ENCODE data around the gene AGTR1.

Gene AGTR1

DNA sequence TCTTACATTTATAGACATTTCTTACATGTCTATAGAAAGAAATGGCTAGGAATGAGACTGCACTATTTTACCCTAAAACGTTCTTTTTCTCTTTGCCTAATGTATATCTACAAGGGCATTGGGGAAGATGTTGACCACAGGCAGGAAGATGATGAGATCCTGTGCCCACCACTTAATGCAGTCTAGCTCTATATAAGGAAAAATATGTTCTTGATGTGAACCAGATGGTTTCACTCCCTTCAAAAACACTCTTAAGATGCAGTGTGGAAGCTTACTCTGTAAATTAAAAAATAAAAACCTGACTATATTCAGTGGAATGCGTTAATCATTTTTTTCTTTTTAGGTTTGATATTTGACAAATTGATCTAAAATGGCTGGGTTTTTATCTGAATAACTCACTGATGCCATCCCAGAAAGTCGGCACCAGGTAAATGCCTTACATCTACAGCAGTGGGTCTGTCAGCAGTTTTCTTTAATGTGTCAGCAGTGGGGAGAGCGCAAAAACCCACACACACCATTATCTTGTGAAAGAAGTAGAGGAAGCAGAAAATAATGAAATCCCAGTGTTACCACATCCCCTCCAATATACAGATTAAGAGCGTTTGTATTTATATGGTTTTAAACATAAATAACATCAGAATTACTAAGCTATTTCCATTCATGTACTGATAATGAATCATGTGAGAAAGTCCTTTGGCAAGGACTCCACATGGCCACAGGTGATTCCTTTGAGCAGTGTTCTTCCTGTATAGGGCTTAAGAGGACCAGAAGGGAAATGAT lies 10.1 kb downstream of the AGTR1 start:
- in situ Hi-C loops (cut with MboI; ENCODE audit: low pct_unique_long_range_greater_than_20kb, low sequenced_read_pairs, unreplicated experiment) = no loop called here
- DNase-seq (ENCODE audit: low spot score) = no peak
- TF ChIP-seq, protein P1, sequence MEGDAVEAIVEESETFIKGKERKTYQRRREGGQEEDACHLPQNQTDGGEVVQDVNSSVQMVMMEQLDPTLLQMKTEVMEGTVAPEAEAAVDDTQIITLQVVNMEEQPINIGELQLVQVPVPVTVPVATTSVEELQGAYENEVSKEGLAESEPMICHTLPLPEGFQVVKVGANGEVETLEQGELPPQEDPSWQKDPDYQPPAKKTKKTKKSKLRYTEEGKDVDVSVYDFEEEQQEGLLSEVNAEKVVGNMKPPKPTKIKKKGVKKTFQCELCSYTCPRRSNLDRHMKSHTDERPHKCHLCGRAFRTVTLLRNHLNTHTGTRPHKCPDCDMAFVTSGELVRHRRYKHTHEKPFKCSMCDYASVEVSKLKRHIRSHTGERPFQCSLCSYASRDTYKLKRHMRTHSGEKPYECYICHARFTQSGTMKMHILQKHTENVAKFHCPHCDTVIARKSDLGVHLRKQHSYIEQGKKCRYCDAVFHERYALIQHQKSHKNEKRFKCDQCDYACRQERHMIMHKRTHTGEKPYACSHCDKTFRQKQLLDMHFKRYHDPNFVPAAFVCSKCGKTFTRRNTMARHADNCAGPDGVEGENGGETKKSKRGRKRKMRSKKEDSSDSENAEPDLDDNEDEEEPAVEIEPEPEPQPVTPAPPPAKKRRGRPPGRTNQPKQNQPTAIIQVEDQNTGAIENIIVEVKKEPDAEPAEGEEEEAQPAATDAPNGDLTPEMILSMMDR (IDR thresholded peaks at IDR 0.05; ENCODE audit: extremely low read depth, insufficient read depth, missing control alignments) = no peak

DNA sequence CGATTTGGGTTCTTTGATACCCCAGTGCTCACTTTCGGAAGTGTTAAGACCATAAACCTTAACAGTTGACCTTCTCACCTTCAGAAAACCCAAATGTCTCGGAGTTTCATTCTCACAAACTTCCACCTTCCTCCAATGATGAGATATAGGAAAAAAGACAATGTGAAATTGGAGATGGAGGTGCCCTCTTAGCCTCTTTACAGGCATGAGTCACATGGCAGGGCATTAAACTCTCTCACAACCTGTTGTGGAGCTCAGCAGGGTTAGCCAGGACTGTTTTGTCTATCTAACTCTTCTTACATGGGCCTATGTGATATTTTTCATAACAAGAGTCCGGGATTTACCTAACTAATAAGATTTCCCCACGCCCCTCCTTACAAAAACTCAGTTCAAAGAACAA lies 10.7 kb downstream of the AGTR1 start:
- in situ Hi-C loops (cut with MboI; ENCODE audit: low pct_unique_long_range_greater_than_20kb, low sequenced_read_pairs, unreplicated experiment) = no loop called here
- TF ChIP-seq, protein P1 (IDR thresholded peaks at IDR 0.05; ENCODE audit: extremely low read depth, insufficient read depth, missing control alignments) = no peak
- DNase-seq (ENCODE audit: low spot score) = no peak

DNA sequence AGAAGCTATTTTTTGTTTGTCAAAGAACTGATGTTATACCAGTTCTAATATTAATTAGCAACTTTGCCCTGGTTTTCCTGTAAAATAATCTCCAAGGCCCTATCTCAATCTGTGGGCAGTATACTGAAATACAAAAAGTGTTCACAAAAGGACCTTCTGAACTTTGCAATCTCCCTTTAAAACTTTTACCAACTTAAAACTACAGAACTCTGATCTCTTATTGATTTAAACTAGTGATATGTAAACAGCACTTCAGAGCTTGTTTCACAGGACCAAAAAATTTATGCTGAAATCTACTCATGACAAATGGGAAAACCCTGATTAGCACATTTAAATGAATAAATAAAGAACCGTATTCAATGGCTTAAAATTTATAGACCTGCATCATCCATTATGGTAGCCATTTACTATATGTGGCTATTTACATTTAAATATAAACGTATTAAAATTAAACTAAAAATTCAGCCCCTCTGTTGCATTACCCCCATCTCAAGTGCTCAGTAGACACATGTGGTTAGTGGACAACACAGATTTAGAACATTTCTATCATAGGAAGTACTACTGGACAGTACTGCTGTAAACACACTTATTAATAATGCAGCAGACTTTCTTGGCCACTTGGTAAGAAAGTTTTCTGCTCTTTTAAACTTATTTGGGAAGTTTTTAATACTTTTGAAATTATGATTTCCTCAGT lies 12.0 kb downstream of the AGTR1 start:
- in situ Hi-C loops (cut with MboI; ENCODE audit: low pct_unique_long_range_greater_than_20kb, low sequenced_read_pairs, unreplicated experiment) = no loop called here
- TF ChIP-seq, protein P1 (IDR thresholded peaks at IDR 0.05; ENCODE audit: extremely low read depth, insufficient read depth, missing control alignments) = no peak
- DNase-seq (ENCODE audit: low spot score) = no peak

DNA sequence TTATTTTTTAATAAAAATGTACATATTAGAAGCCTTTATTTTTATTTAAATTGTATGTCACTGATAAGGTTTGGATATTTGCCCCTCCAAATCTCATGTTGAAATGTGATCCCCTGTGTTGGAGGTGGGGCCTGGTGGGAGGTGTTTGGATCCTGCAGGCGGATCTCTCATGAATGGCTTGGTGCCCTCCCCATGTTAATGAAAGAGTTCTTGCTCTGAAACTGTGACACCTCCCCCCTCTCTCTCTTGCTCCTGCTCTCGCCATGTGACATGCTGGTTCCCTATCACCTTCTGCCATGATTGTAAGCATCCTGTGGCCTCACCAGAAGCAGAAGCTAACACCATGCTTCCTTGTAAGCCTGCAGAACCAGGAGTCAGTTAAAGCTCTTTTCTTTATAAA lies 13.0 kb downstream of the AGTR1 start:
- TF ChIP-seq, protein P1 (IDR thresholded peaks at IDR 0.05; ENCODE audit: extremely low read depth, insufficient read depth, missing control alignments) = no peak
- in situ Hi-C loops (cut with MboI; ENCODE audit: low pct_unique_long_range_greater_than_20kb, low sequenced_read_pairs, unreplicated experiment) = no loop called here
- DNase-seq (ENCODE audit: low spot score) = no peak

DNA sequence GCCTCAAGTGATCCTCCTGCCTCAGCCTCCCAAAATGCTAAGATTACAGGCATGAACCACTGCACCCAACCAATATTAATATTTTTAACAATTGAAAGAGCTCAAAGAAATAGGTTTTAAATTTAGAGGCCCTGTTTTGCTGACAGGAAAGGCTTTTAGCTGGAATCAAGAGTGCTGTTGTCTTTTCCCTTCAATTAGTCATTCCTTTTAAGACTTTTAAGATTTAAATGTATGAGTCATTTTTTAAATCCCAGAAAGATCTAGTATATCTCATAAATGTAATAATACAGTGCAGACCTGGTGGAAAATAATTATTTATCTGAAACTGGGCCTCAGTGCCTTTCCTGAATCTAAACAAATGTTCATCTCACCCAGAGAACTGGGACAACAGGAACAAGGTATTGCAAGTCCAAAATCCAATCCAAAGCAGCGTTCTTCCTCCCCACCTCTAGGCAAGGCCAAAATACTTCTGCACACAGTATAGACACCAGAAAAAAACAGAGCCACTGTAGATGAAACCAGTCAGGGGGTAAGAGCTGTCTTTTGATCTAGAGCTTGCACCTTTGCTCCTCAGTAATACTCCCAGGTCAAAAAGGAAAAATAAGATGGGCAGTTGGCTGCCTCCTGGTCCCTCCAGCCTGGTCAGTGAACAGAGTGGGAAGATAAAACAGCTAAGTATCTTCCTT lies 14.4 kb downstream of the AGTR1 start:
- DNase-seq (ENCODE audit: low spot score) = no peak
- TF ChIP-seq, protein P1 (IDR thresholded peaks at IDR 0.05; ENCODE audit: extremely low read depth, insufficient read depth, missing control alignments) = no peak
- in situ Hi-C loops (cut with MboI; ENCODE audit: low pct_unique_long_range_greater_than_20kb, low sequenced_read_pairs, unreplicated experiment) = no loop called here

DNA sequence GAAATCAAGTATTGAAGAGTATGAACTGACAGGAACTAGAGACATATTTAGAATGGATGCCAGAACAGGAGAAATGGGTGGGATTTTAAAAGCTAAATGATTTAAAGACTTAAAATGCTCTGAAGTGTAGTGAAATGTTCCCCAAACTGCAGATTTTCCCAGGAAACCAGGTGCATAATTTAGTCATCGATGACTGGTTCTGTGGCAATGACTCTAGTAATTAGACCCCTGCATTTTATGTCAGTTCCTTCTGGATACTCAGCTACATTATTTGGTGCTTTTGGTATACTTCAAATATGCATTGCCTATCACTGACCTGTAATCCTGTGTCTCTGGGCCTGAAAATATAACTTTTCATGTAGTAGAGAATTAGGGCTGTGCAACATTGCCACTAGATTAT lies 16.8 kb downstream of the AGTR1 start:
- no peak for DNase-seq (ENCODE audit: low spot score)
- in situ Hi-C loops (cut with MboI; ENCODE audit: low pct_unique_long_range_greater_than_20kb, low sequenced_read_pairs, unreplicated experiment) = no loop called here
- TF ChIP-seq, protein P1 (IDR thresholded peaks at IDR 0.05; ENCODE audit: extremely low read depth, insufficient read depth, missing control alignments) = no peak
